WTC11 (cell line): ENCODE data around the gene GGCT. TPM values are rescaled to one million over a fixed set of nuclear protein-coding genes. Genes with fewer than 3 reads are reported as not detected.

ENCODE experiments used
- ATAC-seq: fragments of 200-7000 bp; cut with Tn5 transposase; 2 replicates; pipeline ENCODE4 v1.10.0; 2021; ENCODE audit warnings: mild to moderate bottlenecking, moderate library complexity
- CTCF ChIA-PET: fragments of 300-600 bp; sonication (Branson Sonifier 250); formaldehyde crosslinking; loops from one replicate; lab custom pipeline; 2021; ENCODE audit warnings: antibody characterized with exemption; lab: Charles Lee
- POLR2A ChIA-PET: fragments of 350-600 bp; sonication (Branson Sonifier 250); formaldehyde crosslinking; loops from one replicate; lab custom pipeline; 2021; ENCODE audit warnings: antibody characterized with exemption; lab: Charles Lee
- DNase-seq: peaks from one replicate; pipeline ENCODE4 v3.0.0; 2021; ENCODE audit warnings: low spot score
- H3K27ac Mint-ChIP-seq: 2 replicates; pipeline ENCODE4 v1.8.0; 2021; ENCODE audit warnings: mixed read lengths
- H3K27me3 Mint-ChIP-seq: 2 replicates; pipeline ENCODE4 v1.8.0; 2021; ENCODE audit warnings: low read depth, mild to moderate bottlenecking, moderate library complexity, mixed read lengths
- H3K36me3 Mint-ChIP-seq: 2 replicates; pipeline ENCODE4 v1.8.0; 2021; ENCODE audit warnings: mixed read lengths
- H3K4me1 Mint-ChIP-seq: 2 replicates; pipeline ENCODE4 v1.8.0; 2022; ENCODE audit warnings: mixed read lengths
- H3K4me3 Mint-ChIP-seq: 2 replicates; pipeline ENCODE4 v1.8.0; 2021; ENCODE audit warnings: mild to moderate bottlenecking, moderate library complexity, mixed read lengths
- H3K9me3 Mint-ChIP-seq: 2 replicates; pipeline ENCODE4 v1.8.0; 2021; ENCODE audit warnings: mixed read lengths
- ARID4B ChIP-seq: sonication (generic); formaldehyde crosslinking; IDR thresholded peaks from 2 replicates; pipeline ENCODE4 v1.8.0; 2023; ENCODE audit warnings: missing genetic modification reagents, mild to moderate bottlenecking, borderline replicate concordance
- ERG ChIP-seq: fragments of 250-450 bp; sonication (Bioruptor Pico); IDR thresholded peaks from 2 replicates; pipeline ENCODE4 v1.8.0; 2021; ENCODE audit warnings: mild to moderate bottlenecking
- ESRRA ChIP-seq: sonication (generic); formaldehyde crosslinking; IDR thresholded peaks from 2 replicates; pipeline ENCODE4 v1.8.1; 2022; ENCODE audit warnings: mild to moderate bottlenecking, missing genetic modification reagents, borderline replicate concordance
- FOXK1 ChIP-seq: sonication (generic); formaldehyde crosslinking; IDR thresholded peaks from 2 replicates; pipeline ENCODE4 v1.8.0; 2022; ENCODE audit warnings: mild to moderate bottlenecking, moderate library complexity, missing genetic modification reagents
- IRF1 ChIP-seq: sonication (generic); formaldehyde crosslinking; IDR thresholded peaks from 2 replicates; pipeline ENCODE4 v1.8.0; 2023; ENCODE audit warnings: missing genetic modification reagents
- MLX ChIP-seq: sonication (generic); formaldehyde crosslinking; IDR thresholded peaks from 2 replicates; pipeline ENCODE4 v1.8.1; 2023; ENCODE audit warnings: mild to moderate bottlenecking, missing genetic modification reagents, moderate library complexity
- SP1 ChIP-seq: sonication (generic); formaldehyde crosslinking; conservative IDR thresholded peaks from 2 replicates; pipeline ENCODE4 v1.8.1; 2022; ENCODE audit warnings: missing genetic modification reagents
- ZBTB21 ChIP-seq: sonication (generic); formaldehyde crosslinking; IDR thresholded peaks from 2 replicates; pipeline ENCODE4 v1.8.1; 2023; ENCODE audit warnings: mild to moderate bottlenecking, missing genetic modification reagents, borderline replicate concordance
- ZNF263 ChIP-seq: sonication (generic); formaldehyde crosslinking; IDR thresholded peaks from 2 replicates; pipeline ENCODE4 v1.8.1; 2022; ENCODE audit warnings: low read depth, mild to moderate bottlenecking, moderate library complexity, missing genetic modification reagents
- ZNF281 ChIP-seq: sonication (generic); formaldehyde crosslinking; IDR thresholded peaks from 2 replicates; pipeline ENCODE4 v1.8.0; 2023; ENCODE audit warnings: mild to moderate bottlenecking, missing genetic modification reagents
- ZNF532 ChIP-seq: fragments of 250-450 bp; sonication (Bioruptor Pico); IDR thresholded peaks from 2 replicates; pipeline ENCODE4 v1.9.0; 2021; ENCODE audit warnings: mild to moderate bottlenecking, borderline replicate concordance
- total RNA-seq: library from RNA; stranded (reverse); gene quantifications from 3 replicates; pipeline ENCODE4 v1.2.3, GENCODE V29; 2021

GGCT gene
- total RNA-seq, 1 experiment from 2014 or later = 95.4 TPM

GRCh38 chr7:30475580-30475979, 29.0 kb downstream of the GGCT start:
- peaks cover 15% of the 10 kb centered on the region for H3K4me1 Mint-ChIP-seq
- TF ChIP-seq ESRRA (CRISPR knock-in tag) = no peak
- no peak for TF ChIP-seq IRF1 (CRISPR knock-in tag)
- TF ChIP-seq SP1 (CRISPR knock-in tag) = no peak
- no peak for TF ChIP-seq MLX (CRISPR knock-in tag)
- no peak for TF ChIP-seq FOXK1
- no peak for TF ChIP-seq ARID4B (CRISPR knock-in tag)
- no peak for TF ChIP-seq ZNF281
- TF ChIP-seq ZBTB21 (CRISPR knock-in tag) = no peak
- no peak for TF ChIP-seq ERG (CRISPR knock-in tag)
- TF ChIP-seq ZNF263 = no peak
- no peak for TF ChIP-seq ZNF532
- TF ChIP-seq, all 79 proteins: peak for 0
- no peak for ATAC-seq
- peaks cover 12% of the 10 kb centered on the region for H3K27me3 Mint-ChIP-seq
- ChIA-PET POLR2A (no interaction called here), CTCF (no interaction called here)
- H3K36me3 Mint-ChIP-seq = no peaks in the 10 kb centered on the region
- DNase-seq = no peak
- H3K4me3 Mint-ChIP-seq = no peak overlapping the region
- H3K9me3 Mint-ChIP-seq = no peaks in the 10 kb centered on the region
- no peak overlapping the region for H3K27ac Mint-ChIP-seq
